Esophagus muscularis mucosa (tissue), 4 donors: ENCODE data around the gene PDE6H.

ENCODE experiments used
- CTCF ChIP-seq, 3 experiments: fragments of 200-600 bp in 2 of 3; fragments of 450-650 bp in 1 of 3; sonication (generic) in 2 of 3; IDR thresholded peaks; one replicate each; pipeline ENCODE4 v1.5.1; 2017 to 2019; ENCODE audit warnings: antibody characterized with exemption in 3 of 3, mild to moderate bottlenecking in 2 of 3, moderate library complexity in 1 of 3
- EP300 ChIP-seq: sonication (generic); formaldehyde crosslinking; IDR thresholded peaks from one replicate; pipeline ENCODE4 v1.6.1; 2017; ENCODE audit warnings: antibody characterized with exemption
- POLR2A ChIP-seq: fragments of 450-650 bp; IDR thresholded peaks from one replicate; pipeline ENCODE4 v1.6.1; 2017; ENCODE audit warnings: antibody characterized with exemption, moderate library complexity, mild to moderate bottlenecking, low read depth

- no peak for TF ChIP-seq POLR2A
- TF ChIP-seq EP300: no peak
- TF ChIP-seq CTCF (IDR thresholded peaks at IDR 0.05): no peak
Observed at GRCh38 chr12:14958361-14959125, 14.3 kb upstream of the PDE6H start.
